Measurements from ENCODE around the gene NPSR1. TPM values are rescaled to one million over a fixed set of nuclear protein-coding genes. Genes with fewer than 3 reads are reported as not detected.

The NPSR1 gene
- total RNA-seq, 1 donor from 2014 or later, result not detected

- Histone ChIP-seq H3K4me3 (no peak overlapping the region), H3K27ac (no peak overlapping the region), H3K4me1 (no peaks in the 10 kb centered on the region), H3K27me3 (ENCODE audit: low read depth) (no peaks in the 10 kb centered on the region), H3K36me3 (no peaks in the 10 kb centered on the region), H3K9me3 (no peaks in the 10 kb centered on the region)
- no peak for DNase-seq
- TF ChIP-seq, protein P1, sequence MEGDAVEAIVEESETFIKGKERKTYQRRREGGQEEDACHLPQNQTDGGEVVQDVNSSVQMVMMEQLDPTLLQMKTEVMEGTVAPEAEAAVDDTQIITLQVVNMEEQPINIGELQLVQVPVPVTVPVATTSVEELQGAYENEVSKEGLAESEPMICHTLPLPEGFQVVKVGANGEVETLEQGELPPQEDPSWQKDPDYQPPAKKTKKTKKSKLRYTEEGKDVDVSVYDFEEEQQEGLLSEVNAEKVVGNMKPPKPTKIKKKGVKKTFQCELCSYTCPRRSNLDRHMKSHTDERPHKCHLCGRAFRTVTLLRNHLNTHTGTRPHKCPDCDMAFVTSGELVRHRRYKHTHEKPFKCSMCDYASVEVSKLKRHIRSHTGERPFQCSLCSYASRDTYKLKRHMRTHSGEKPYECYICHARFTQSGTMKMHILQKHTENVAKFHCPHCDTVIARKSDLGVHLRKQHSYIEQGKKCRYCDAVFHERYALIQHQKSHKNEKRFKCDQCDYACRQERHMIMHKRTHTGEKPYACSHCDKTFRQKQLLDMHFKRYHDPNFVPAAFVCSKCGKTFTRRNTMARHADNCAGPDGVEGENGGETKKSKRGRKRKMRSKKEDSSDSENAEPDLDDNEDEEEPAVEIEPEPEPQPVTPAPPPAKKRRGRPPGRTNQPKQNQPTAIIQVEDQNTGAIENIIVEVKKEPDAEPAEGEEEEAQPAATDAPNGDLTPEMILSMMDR (IDR thresholded peaks at IDR 0.05), result peak; percentile 86
- intact Hi-C loops (cut with DNase I), result no loop called here
- ATAC-seq, result peak; percentile 51 to 69
These were observed 165.7 kb downstream of the NPSR1 start for GRCh38 chr7:34823650-34824258.

DNA sequence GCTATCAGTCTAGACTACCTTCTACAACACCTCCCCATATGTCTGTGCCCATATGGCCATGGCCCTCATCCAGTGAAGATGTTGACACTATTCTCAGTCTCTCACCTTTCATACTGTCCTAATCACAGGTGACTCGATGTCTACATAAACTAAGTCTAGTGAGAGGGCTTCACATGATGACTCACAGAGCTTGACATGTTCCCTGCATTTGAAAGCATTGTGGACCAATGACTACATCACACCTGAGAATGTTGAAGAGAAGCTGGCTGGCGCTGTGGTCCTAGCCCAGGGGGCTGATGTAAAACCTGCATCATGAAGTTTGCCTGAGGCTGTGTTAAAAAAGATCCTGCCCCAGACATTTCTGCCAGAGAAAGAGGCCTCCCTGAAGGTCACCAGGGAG lies 167.2 kb downstream of the NPSR1 start:
- DNase-seq, result no peak
- ATAC-seq, result peak in 1 of 2 donors; percentile 26
- Histone ChIP-seq H3K4me1 (no peaks in the 10 kb centered on the region), H3K27ac (no peak overlapping the region), H3K36me3 (no peaks in the 10 kb centered on the region), H3K9me3 (no peaks in the 10 kb centered on the region), H3K27me3 (ENCODE audit: low read depth) (no peaks in the 10 kb centered on the region), H3K4me3 (no peak overlapping the region)
- TF ChIP-seq, protein P1 (IDR thresholded peaks at IDR 0.05), result no peak
- intact Hi-C loops (cut with DNase I), result no loop called here

DNA sequence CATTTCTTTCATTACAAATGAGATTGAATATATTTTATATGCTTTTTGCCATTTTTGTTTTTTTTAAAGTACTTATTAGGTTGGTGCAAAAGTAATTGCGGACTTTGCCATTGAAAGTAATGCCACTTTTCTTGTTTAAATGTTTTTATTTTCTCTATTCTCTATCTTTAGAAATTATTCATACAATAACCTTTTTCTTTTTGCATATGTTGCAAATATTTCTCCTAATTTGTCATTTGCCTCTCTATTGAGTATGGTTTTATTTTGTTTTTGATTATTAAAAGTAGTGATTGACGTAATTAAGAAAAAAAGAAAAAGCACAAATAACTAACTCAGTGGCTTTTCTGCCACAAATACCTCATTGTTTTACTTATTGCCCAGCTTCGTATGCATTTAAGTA lies 172.4 kb downstream of the NPSR1 start:
- TF ChIP-seq, protein P1 (IDR thresholded peaks at IDR 0.05), result no peak
- Histone ChIP-seq H3K27ac (no peak overlapping the region), H3K27me3 (ENCODE audit: low read depth) (no peaks in the 10 kb centered on the region), H3K4me1 (no peaks in the 10 kb centered on the region), H3K9me3 (no peaks in the 10 kb centered on the region), H3K36me3 (no peaks in the 10 kb centered on the region), H3K4me3 (no peak overlapping the region)
- no peak for DNase-seq
- no peak for ATAC-seq
- intact Hi-C loops (cut with DNase I), result no loop called here

DNA sequence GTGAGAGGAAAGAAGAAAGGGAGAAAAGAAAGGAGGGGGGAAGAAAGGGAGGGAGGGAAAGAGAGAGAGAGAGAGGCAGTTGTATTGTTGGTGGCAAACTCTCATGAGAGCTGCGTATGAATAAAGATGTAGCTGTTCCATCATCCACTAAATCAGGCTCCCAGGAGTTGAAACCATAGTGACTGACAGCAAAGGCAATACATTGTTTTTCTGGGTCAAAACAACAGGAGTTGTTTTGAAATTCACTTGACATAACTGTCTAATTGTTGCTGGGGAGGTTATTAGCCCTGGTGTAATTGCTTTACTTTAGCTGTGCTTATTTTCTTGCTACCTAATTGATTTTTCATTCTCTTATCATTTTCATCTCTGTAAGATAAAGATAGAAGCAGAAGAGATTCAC lies 173.4 kb downstream of the NPSR1 start:
- DNase-seq (no peak), ATAC-seq (no peak)

DNA sequence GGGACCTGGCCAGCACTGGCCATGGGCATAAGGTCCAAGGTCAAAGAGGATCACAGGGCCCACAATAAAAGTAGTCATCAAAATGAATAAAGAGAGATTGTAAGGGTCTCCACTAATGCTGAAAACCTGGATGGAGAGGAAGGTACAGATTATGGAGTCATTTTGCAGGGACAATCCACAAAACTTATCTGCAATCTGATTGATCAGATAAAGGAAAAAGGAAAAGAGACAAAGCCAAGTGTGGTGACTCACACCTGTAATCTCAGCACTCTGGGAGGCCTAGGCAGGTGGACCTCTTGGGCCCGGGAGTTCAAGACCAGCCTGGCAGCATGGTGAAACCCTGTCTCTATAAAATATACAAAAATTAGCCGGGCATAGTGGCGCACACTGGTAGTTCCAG lies 174.0 kb downstream of the NPSR1 start:
- intact Hi-C loops (cut with DNase I), result no loop called here
- ATAC-seq (no peak), DNase-seq (no peak)
- Histone ChIP-seq H3K4me1 (no peaks in the 10 kb centered on the region), H3K4me3 (no peak overlapping the region), H3K36me3 (no peaks in the 10 kb centered on the region), H3K9me3 (no peaks in the 10 kb centered on the region), H3K27ac (no peak overlapping the region), H3K27me3 (ENCODE audit: low read depth) (no peaks in the 10 kb centered on the region)
- TF ChIP-seq, protein P1 (IDR thresholded peaks at IDR 0.05), result no peak

More for the DNA sequence above, 173.4 kb downstream of the NPSR1 start:
- intact Hi-C loops (cut with DNase I), result no loop called here
- H3K27me3 ChIP-seq (ENCODE audit: low read depth), result no peaks in the 10 kb centered on the region
- no peak overlapping the region for H3K4me3 ChIP-seq
- TF ChIP-seq, protein P1 (IDR thresholded peaks at IDR 0.05), result no peak
- no peaks in the 10 kb centered on the region for H3K9me3 ChIP-seq
- H3K27ac ChIP-seq, result no peak overlapping the region
- no peaks in the 10 kb centered on the region for H3K36me3 ChIP-seq
- no peaks in the 10 kb centered on the region for H3K4me1 ChIP-seq
